Activated T-cell treated with anti-CD3 and anti-CD28 coated beads for 24 hours (primary cell): ENCODE results near the gene NPR2.

ENCODE experiments used
- DNase-seq: peaks from one replicate; pipeline ENCODE4 v3.0.0-alpha.2; 2020; ENCODE audit warnings: low read depth

Gene NPR2

GRCh38 chr9:35858458-35858857 is 67.1 kb downstream of the NPR2 start:
- no peak for DNase-seq
